Panc1 (cell line): ENCODE data around the gene CCNYL1. TPM values are rescaled to one million over a fixed set of nuclear protein-coding genes. Genes with fewer than 3 reads are reported as not detected.

Experiments
- ATAC-seq: fragments of 200-7000 bp; cut with Tn5 transposase; 2 replicates; pipeline ENCODE4 v1.9.1; 2020; ENCODE audit warnings: mild to moderate bottlenecking, moderate library complexity
- BruUV-seq: library from RNA; stranded (reverse); fragments of 400-500 nt; replicated peaks from 2 replicates; lab custom pipeline; 2021; lab: Mats Ljungman, UMichigan
- CTCF ChIA-PET: fragments of 300-600 bp; sonication (Branson Sonifier 250); formaldehyde crosslinking; loops from one replicate; lab custom pipeline; 2022; ENCODE audit warnings: antibody characterized with exemption; lab: Charles Lee
- POLR2A ChIA-PET: fragments of 300-600 bp; sonication (Branson Sonifier 250); formaldehyde crosslinking; loops from one replicate; lab custom pipeline; 2022; ENCODE audit warnings: antibody characterized with exemption; lab: Charles Lee
- DNase-seq: peaks from one replicate; pipeline ENCODE4 v3.0.0-alpha.2; 2010; ENCODE audit warnings: low read depth, low spot score
- H3K27ac ChIP-seq: 2 replicates; pipeline ENCODE4 v1.5.1; 2011; ENCODE audit warnings: mild to moderate bottlenecking, low read length, inconsistent platforms
- H3K27me3 ChIP-seq: fragments of 200-500 bp; sonication (Bioruptor generic); 2 replicates; pipeline ENCODE4 v1.6.0; 2014; ENCODE audit warnings: low read length, inconsistent platforms; ENCODE audit not compliant: control insufficient read depth, insufficient read depth
- H3K36me3 ChIP-seq: fragments of 200-500 bp; sonication (Bioruptor generic); 2 replicates; pipeline ENCODE4 v1.5.1; 2014; ENCODE audit warnings: inconsistent platforms, mild to moderate bottlenecking, low read length, moderate library complexity; ENCODE audit not compliant: control insufficient read depth, insufficient read depth
- H3K4me1 ChIP-seq: 2 replicates; pipeline ENCODE4 v1.5.1; 2011; ENCODE audit warnings: inconsistent platforms, mild to moderate bottlenecking, low read length, moderate library complexity; ENCODE audit not compliant: control insufficient read depth, insufficient read depth
- H3K4me3 ChIP-seq, 2 experiments: 2 replicates each; pipeline ENCODE4 v1.5.1; 2011 to 2012; ENCODE audit warnings: low read depth in 2 of 2, low read length in 2 of 2, mild to moderate bottlenecking in 2 of 2, inconsistent platforms in 1 of 2, moderate library complexity in 1 of 2
- H3K9me3 ChIP-seq: fragments of 200-500 bp; sonication (Bioruptor generic); 2 replicates; pipeline ENCODE4 v1.5.1; 2014; ENCODE audit warnings: low read depth, mild to moderate bottlenecking, inconsistent platforms, low read length, moderate library complexity; ENCODE audit not compliant: control insufficient read depth, insufficient read depth
- CTCF ChIP-seq: fragments of 450-650 bp; IDR thresholded peaks from 2 replicates; pipeline ENCODE4 v1.5.1; 2017; ENCODE audit warnings: mild to moderate bottlenecking
- POLR2AphosphoS5 ChIP-seq: IDR thresholded peaks from 2 replicates; pipeline ENCODE4 v1.6.1; 2012; ENCODE audit warnings: mild to moderate bottlenecking, low read depth, low read length, moderate library complexity
- SIN3A ChIP-seq: IDR thresholded peaks from 2 replicates; pipeline ENCODE4 v1.6.1; 2012; ENCODE audit warnings: low read depth, mild to moderate bottlenecking, low read length, moderate library complexity, borderline replicate concordance; ENCODE audit not compliant: insufficient read depth
- TCF7L2 ChIP-seq: IDR thresholded peaks from 2 replicates; pipeline ENCODE4 v1.6.1; 2011; ENCODE audit warnings: mild to moderate bottlenecking, low read depth, low read length, inconsistent platforms
- in situ Hi-C: cut with HindIII; loops from 2 replicates; pipeline ENCODE4 v1.10.0; 2016; ENCODE audit warnings: low sequenced_read_pairs, low pct_unique_long_range_greater_than_20kb
- intact Hi-C: fragments of 100-400 bp; cut with micrococcal nuclease; formaldehyde crosslinking; loops from one replicate; pipeline ENCODE4 v1.10.0; 2022; ENCODE audit not compliant: unreplicated experiment
- total RNA-seq: library from RNA; stranded (reverse); gene quantifications from one replicate; pipeline ENCODE4 v1.2.1, GENCODE V29; 2021; ENCODE audit not compliant: unreplicated experiment
- TF ChIP-seq, protein P1 (sequence below), 2 experiments: IDR thresholded peaks; 2 replicates each; pipeline ENCODE4 v1.6.1; 2011 to 2012; ENCODE audit warnings: low read depth in 2 of 2, control low read depth in 1 of 2, low read length in 1 of 2, mild to moderate bottlenecking in 1 of 2, moderate library complexity in 1 of 2; ENCODE audit not compliant: insufficient read depth in 1 of 2

Gene CCNYL1
- total RNA-seq, 1 experiment from 2014 or later: 31.4 TPM

DNA sequence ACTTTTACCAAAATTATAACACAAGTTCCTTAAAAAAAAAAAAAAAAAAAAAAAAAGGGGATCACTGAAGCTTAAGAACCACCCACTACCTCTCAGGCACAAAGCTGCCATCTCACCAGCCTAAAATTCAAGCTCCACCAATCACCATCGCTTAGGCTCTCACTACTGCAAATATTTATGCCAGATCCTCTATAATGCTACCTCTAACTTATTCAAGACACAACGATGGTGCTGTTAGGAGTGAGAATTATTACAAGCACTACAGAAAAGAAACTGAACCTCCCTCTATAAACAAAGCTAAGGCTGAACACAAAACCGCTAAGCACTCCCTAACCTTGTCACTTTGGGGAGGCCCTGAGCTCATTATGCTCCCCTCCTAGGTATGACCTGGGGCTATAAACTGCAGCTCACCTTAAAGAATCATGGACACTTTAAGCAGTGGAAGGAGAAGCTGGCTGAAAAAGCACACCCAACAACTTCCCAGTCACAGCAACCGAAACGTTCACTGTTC is 54.7 kb downstream of the CCNYL1 start:
- intact Hi-C loops (loop anchor here (5.0 kb wide), 2 partner anchors 266 to 306 kb away; no protein-coding TSS in a partner anchor), in situ Hi-C loops (no loop called here)
- POLR2A ChIA-PET: interaction anchor here (0.6 kb wide), 1 partner anchor 132 kb away, joined by 3 read pairs; no protein-coding TSS in a partner anchor
- ATAC-seq: no peak
- TF ChIP-seq CTCF: no peak
- no peak for TF ChIP-seq POLR2AphosphoS5
- TF ChIP-seq, protein P1, sequence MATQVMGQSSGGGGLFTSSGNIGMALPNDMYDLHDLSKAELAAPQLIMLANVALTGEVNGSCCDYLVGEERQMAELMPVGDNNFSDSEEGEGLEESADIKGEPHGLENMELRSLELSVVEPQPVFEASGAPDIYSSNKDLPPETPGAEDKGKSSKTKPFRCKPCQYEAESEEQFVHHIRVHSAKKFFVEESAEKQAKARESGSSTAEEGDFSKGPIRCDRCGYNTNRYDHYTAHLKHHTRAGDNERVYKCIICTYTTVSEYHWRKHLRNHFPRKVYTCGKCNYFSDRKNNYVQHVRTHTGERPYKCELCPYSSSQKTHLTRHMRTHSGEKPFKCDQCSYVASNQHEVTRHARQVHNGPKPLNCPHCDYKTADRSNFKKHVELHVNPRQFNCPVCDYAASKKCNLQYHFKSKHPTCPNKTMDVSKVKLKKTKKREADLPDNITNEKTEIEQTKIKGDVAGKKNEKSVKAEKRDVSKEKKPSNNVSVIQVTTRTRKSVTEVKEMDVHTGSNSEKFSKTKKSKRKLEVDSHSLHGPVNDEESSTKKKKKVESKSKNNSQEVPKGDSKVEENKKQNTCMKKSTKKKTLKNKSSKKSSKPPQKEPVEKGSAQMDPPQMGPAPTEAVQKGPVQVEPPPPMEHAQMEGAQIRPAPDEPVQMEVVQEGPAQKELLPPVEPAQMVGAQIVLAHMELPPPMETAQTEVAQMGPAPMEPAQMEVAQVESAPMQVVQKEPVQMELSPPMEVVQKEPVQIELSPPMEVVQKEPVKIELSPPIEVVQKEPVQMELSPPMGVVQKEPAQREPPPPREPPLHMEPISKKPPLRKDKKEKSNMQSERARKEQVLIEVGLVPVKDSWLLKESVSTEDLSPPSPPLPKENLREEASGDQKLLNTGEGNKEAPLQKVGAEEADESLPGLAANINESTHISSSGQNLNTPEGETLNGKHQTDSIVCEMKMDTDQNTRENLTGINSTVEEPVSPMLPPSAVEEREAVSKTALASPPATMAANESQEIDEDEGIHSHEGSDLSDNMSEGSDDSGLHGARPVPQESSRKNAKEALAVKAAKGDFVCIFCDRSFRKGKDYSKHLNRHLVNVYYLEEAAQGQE (IDR thresholded peaks at IDR 0.05; ENCODE audit: insufficient read depth in 1 of 2, low read depth in 2 of 2, low read length in 1 of 2): no peak
- TF ChIP-seq TCF7L2: no peak
- no peak for TF ChIP-seq SIN3A
- H3K9me3 ChIP-seq: no peaks in the 10 kb centered on the region
- H3K36me3 ChIP-seq: no peaks in the 10 kb centered on the region; the same call in 1 of the 2 replicates
- CTCF ChIA-PET: interaction anchor here (1.4 kb wide), 2 partner anchors 20 to 274 kb away, joined by 6 to 10 read pairs; no protein-coding TSS in a partner anchor
- DNase-seq: no peak
- H3K4me3 ChIP-seq: peak overlapping the region; percentile 35 to 84
- peaks cover 15% of the 10 kb centered on the region for H3K4me1 ChIP-seq
- TSS peak; percentile 58 for BruUV-seq
- H3K27ac ChIP-seq: peak overlapping the region; percentile 48
- no peaks in the 10 kb centered on the region for H3K27me3 ChIP-seq

DNA sequence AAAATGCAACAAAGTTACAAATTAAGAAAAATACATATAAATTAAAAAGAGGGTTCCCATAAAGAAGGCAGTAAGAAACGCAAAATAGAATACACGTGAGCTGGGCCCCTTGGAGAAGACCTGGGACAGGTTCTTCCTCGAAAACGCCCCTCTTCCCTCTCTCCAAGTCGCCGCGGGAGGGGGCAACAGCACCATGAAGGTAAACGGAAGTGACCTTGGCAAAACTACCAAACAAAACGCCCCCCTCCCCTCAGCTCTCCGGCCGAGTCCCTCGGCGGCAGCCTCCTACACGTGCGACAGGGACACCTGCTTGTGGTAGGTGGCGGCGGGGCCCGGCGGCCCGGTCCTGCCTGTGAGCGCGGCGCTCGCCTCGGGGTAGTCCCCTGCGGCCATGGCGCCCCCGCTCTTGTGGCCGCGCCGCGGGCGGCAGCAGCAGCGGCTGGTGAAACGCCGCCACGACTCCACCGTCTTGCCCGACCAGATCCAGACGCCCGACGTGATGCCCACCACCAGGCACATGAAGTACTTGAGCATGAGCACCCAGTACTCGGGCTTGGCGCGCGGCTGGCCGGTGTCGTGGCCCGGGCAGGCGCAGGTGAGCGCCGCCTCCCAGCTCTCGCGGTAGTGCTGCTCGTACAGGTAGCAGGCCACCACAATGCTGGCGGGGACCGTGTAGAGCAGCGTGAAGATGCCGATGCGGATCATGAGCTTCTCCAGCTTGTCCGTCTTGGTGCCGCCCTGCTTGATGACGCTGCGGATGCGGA is 55.4 kb downstream of the CCNYL1 start:
- no TSS peak for BruUV-seq
- intact Hi-C loops: loop anchor here (5.0 kb wide), 2 partner anchors 265 to 305 kb away; no protein-coding TSS in a partner anchor
- POLR2A ChIA-PET: interaction anchor here (0.8 kb wide), 1 partner anchor 185 kb away, joined by 3 read pairs; no protein-coding TSS in a partner anchor

More for the DNA sequence above, 55.4 kb downstream of the CCNYL1 start:
- Histone ChIP-seq H3K27me3 (no peaks in the 10 kb centered on the region), H3K36me3 (no peaks in the 10 kb centered on the region; the same call in 1 of the 2 replicates), H3K4me3 (peak overlapping the region; percentile 35 to 84), H3K9me3 (no peaks in the 10 kb centered on the region), H3K27ac (peak overlapping the region; percentile 48), H3K4me1 (peaks cover 15% of the 10 kb centered on the region)
- DNase-seq (no peak), ATAC-seq (no peak)
- in situ Hi-C loops: no loop called here
- TF ChIP-seq, protein P1 (IDR thresholded peaks at IDR 0.05; ENCODE audit: insufficient read depth in 1 of 2, low read depth in 2 of 2, low read length in 1 of 2): no peak
- TF ChIP-seq SIN3A (no peak), CTCF (no peak; the same call in 1 of the 2 replicates), POLR2AphosphoS5 (no peak), TCF7L2 (no peak)
- CTCF ChIA-PET: interaction anchor here (1.4 kb wide), 2 partner anchors 21 to 274 kb away, joined by 6 to 10 read pairs; no protein-coding TSS in a partner anchor
